Pancreas (tissue), 10 donors: ENCODE data around the gene B3GNT5. TPM values are rescaled to one million over a fixed set of nuclear protein-coding genes. Genes with fewer than 3 reads are reported as not detected.

Experiments
- ATAC-seq, 4 donors: fragments of 200-7000 bp; cut with Tn5 transposase; one replicate each; pipeline versions ENCODE4 v1.8.0 to v1.9.1; 2020; ENCODE audit warnings: mild to moderate bottlenecking in 4 of 4, moderate library complexity in 4 of 4
- DNase-seq, 6 donors: peaks; one replicate each; pipeline ENCODE4 v3.0.0-alpha.2; 2020
- FAIRE-seq: peaks from 2 replicates; lab custom pipeline; 2012; peaks lifted over from hg19 to GRCh38; lab: Jason Lieb, UNC
- H3K27ac ChIP-seq, 4 donors: fragments of 200-600 bp; sonication (generic); 1 replicate in 3 of 4; 2 replicates in 1 of 4; pipeline versions ENCODE4 v1.5.0 to v1.8.0; 2020
- H3K27me3 ChIP-seq, 4 donors: fragments of 200-600 bp; one replicate each; pipeline ENCODE4 v1.8.0; 2021
- H3K36me3 ChIP-seq, 3 donors: fragments of 200-600 bp; sonication (generic) in 1 of 3; one replicate each; pipeline versions ENCODE4 v1.5.0 to v1.8.0; 2020 to 2021
- H3K4me1 ChIP-seq, 3 donors: fragments of 200-600 bp; one replicate each; pipeline ENCODE4 v1.8.0; 2021
- H3K4me3 ChIP-seq, 4 donors: fragments of 200-600 bp; sonication (generic) in 2 of 4; one replicate each; pipeline versions ENCODE4 v1.5.0 to v1.8.0; 2020 to 2021
- H3K9me3 ChIP-seq, 4 donors: fragments of 200-600 bp; one replicate each; pipeline ENCODE4 v1.8.0; 2021
- WGBS, 2 donors: extraction: QIAGEN DNeasy Blood & Tissue Kit; methylation state at CpG; one replicate each; pipeline ENCODE4 v1.1.7; 2013; 5-methylcytosine and 5-hydroxymethylcytosine counted together
- intact Hi-C, 3 donors: fragments of 100-400 bp; cut with DNase I; formaldehyde crosslinking; loops; one replicate each; pipeline versions ENCODE4 v1.11.1 to v1.14.2; 2022
- polyA plus RNA-seq, 2 donors: library from polyadenylated mRNA; stranded (reverse); fragments of 200-250 nt; gene quantifications; one replicate each; pipeline ENCODE4 v1.2.3, GENCODE V29; 2013
- total RNA-seq, 6 donors: library from RNA; stranded (reverse); fragmentation: NEBNext Ultra II Directional in 4 of 6; extraction: Animal tissue kit (Norgen Biotek cat#: 25700) in 4 of 6; gene quantifications; one replicate each; pipeline versions ENCODE4 v1.2.1 to v1.2.4, GENCODE V29; 2021 to 2023
- TF ChIP-seq, protein P1 (sequence below), 4 donors: fragments of 200-600 bp; sonication (generic) in 3 of 4; IDR thresholded peaks; one replicate each; pipeline versions ENCODE4 v1.5.0 to v1.8.0; 2021; ENCODE audit warnings: antibody characterized with exemption in 4 of 4
- donor health status: healthy with polysubstance abuse.
- donor health status: DM: no; HTN: no; CAD: no; lungs with moderate emphysema.
- donor health status: DM: no; HTN: no; CAD: no.
- donor health status: control.
- donor health status: control.
- donor health status: Bipolar disorder and iron deficiency.
- donor health status: DM: yes; HTN: yes; CAD: no.
- donor health status: DM: no; HTN: no; CAD: no.
- donor health status: DM: no; HTN: no; CAD: no.
- donor health status: DM: yes; HTN: yes; CAD: no.

B3GNT5 gene
- total and polyA plus RNA-seq, 8 donors: 3.0 to 13.7 (median 5.2) TPM

DNA sequence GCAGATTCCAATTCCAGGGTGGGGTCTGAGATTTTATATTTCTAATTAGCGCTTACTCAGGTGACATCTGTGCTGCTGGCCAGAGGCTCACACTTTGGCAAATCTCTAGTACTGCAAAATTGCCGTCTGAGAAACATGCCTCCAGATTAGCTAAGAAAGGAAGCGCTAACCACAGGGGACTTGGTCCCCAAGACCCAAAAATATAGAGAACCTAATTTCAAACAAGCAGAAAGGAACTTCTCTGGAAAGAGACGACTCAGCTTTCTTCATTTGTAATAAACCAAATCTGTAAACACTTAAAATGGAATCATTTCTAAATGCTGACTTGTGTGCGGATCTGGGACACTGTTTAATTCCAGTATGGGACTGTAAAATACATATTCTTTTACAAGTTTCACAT is 55.7 kb downstream of the B3GNT5 start:
- FAIRE-seq (no peak), ATAC-seq (no peak), DNase-seq (no peak)
- H3K36me3 ChIP-seq: no peaks in the 10 kb centered on the region
- no peaks in the 10 kb centered on the region for H3K27me3 ChIP-seq
- H3K4me3 ChIP-seq: no peak overlapping the region
- no peaks in the 10 kb centered on the region for H3K9me3 ChIP-seq
- 85 to 89% methylated on average over 5 of the region's 5 CpGs for WGBS, 2 donors
- H3K27ac ChIP-seq: no peak overlapping the region
- intact Hi-C loops: no loop called here
- TF ChIP-seq, protein P1, sequence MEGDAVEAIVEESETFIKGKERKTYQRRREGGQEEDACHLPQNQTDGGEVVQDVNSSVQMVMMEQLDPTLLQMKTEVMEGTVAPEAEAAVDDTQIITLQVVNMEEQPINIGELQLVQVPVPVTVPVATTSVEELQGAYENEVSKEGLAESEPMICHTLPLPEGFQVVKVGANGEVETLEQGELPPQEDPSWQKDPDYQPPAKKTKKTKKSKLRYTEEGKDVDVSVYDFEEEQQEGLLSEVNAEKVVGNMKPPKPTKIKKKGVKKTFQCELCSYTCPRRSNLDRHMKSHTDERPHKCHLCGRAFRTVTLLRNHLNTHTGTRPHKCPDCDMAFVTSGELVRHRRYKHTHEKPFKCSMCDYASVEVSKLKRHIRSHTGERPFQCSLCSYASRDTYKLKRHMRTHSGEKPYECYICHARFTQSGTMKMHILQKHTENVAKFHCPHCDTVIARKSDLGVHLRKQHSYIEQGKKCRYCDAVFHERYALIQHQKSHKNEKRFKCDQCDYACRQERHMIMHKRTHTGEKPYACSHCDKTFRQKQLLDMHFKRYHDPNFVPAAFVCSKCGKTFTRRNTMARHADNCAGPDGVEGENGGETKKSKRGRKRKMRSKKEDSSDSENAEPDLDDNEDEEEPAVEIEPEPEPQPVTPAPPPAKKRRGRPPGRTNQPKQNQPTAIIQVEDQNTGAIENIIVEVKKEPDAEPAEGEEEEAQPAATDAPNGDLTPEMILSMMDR (IDR thresholded peaks at IDR 0.05): no peak
- peaks cover 0 to 15% (median 7%) of the 10 kb centered on the region in 3 donors for H3K4me1 ChIP-seq

DNA sequence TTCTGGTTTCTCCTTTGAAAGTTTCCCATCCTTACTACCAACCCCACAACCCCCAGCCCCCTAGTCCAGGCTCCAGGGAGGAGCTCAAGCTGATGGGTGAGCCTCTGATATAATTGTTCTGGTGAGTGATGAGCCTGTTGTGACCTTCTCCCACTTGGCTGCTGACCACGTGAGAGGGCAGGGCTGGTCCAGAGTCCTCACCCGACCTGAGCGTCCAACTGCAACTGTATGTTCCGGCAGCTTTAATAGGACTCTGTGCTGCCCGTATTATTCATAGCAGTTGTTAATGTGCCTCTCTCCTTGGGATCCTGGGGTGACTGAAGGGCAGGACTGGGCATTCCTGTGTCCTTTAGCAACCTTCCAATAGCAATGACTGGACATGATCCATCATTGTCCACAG is 56.2 kb downstream of the B3GNT5 start:
- FAIRE-seq (no peak), DNase-seq (no peak), ATAC-seq (peak in 2 of 4 donors; percentile 3 to 28)
- Histone ChIP-seq H3K27me3 (no peaks in the 10 kb centered on the region), H3K9me3 (no peaks in the 10 kb centered on the region), H3K27ac (no peak overlapping the region), H3K36me3 (no peaks in the 10 kb centered on the region), H3K4me1 (peaks cover 0 to 15% (median 7%) of the 10 kb centered on the region in 3 donors), H3K4me3 (no peak overlapping the region)
- intact Hi-C loops: no loop called here
- TF ChIP-seq, protein P1 (IDR thresholded peaks at IDR 0.05): no peak
- WGBS, 2 donors: 50 to 61% methylated on average over 5 of the region's 5 CpGs

DNA sequence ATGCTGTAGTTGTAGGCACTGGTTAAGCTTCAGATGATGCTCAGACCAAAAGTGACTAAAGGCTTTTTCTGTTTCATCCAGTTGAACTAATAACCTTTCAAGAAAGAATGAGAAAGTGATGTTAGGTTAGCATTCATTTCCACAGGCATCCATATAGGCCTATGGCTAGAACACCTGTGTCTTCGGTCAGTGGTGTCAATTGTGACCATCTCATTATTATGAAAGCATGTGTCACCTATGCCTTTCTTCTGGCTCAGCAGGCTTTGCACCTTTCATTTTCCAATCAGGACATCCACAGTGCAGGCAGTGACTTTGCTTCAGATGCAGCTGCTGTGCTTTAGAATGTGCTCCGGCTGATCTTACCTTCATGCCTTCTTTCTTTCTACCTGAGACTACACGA is 57.9 kb downstream of the B3GNT5 start:
- Histone ChIP-seq H3K4me1 (peaks cover 0 to 15% (median 7%) of the 10 kb centered on the region in 3 donors), H3K4me3 (no peak overlapping the region), H3K36me3 (no peaks in the 10 kb centered on the region), H3K27ac (no peak overlapping the region), H3K9me3 (no peaks in the 10 kb centered on the region), H3K27me3 (no peaks in the 10 kb centered on the region)
- WGBS, 2 donors: 80 to 83% methylated on average over 3 of the region's 3 CpGs
- TF ChIP-seq, protein P1 (IDR thresholded peaks at IDR 0.05): no peak
- ATAC-seq (no peak), DNase-seq (no peak), FAIRE-seq (no peak)
- intact Hi-C loops: no loop called here

DNA sequence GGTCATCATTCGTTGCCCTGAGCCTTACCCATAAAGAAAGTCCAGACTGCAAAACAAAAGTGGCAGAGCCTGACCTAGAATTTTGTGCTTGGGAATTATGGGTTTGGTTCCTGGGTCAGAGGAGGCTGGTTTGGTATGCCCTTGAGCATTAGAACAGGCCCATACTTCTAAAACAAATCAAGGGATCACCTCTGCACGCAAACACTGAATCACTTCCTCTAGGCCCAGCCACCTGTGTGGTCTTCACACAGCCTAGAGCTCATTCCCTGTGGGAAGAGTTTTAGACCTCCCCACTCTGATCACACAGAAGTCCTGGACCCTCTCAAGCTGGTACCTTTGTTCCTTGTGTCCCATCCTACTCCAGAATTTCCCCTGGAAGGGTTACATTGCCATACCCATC is 59.4 kb downstream of the B3GNT5 start:
- Histone ChIP-seq H3K36me3 (no peaks in the 10 kb centered on the region), H3K9me3 (no peaks in the 10 kb centered on the region), H3K27ac (no peak overlapping the region), H3K4me3 (no peak overlapping the region), H3K27me3 (no peaks in the 10 kb centered on the region), H3K4me1 (peaks cover 0 to 6% (median 3%) of the 10 kb centered on the region in 3 donors)
- intact Hi-C loops: no loop called here
- DNase-seq: no peak
- WGBS, 2 donors: 84 to 85% methylated on average over 2 of the region's 2 CpGs
- FAIRE-seq: no peak
- TF ChIP-seq, protein P1 (IDR thresholded peaks at IDR 0.05): no peak
- no peak for ATAC-seq

DNA sequence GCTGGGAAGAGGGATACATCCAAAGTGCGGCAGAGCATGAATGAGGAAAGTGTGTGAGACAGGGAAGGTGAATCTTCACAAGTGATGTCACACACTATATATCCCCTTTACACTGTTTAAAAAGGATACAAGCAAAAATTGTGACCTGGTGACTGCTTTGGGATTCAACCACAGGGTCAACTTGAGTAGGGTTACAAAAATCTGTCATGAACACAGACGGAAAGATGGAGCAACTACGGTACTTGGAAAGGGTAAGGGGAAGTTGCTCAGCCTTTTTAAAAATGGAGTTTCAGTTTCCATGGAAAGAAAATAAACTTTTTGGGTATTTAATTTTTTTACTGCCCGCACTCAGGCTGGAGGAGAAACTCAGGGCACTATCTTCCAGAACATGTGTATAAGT is 60.3 kb downstream of the B3GNT5 start:
- DNase-seq (no peak), ATAC-seq (no peak), FAIRE-seq (no peak)
- H3K27ac ChIP-seq: no peak overlapping the region
- H3K4me3 ChIP-seq: no peak overlapping the region
- no peaks in the 10 kb centered on the region for H3K27me3 ChIP-seq
- H3K36me3 ChIP-seq: no peaks in the 10 kb centered on the region
- H3K9me3 ChIP-seq: no peaks in the 10 kb centered on the region
- 93 to 97% methylated on average over 4 of the region's 4 CpGs for WGBS, 2 donors
- H3K4me1 ChIP-seq: no peaks in the 10 kb centered on the region
- intact Hi-C loops: no loop called here
- TF ChIP-seq, protein P1 (IDR thresholded peaks at IDR 0.05): no peak
